HG02678 (cell line): ENCODE results near the gene PAQR8.
"Not testable (repeated sequence)": the region's sequence is repeated elsewhere in the genome, so short reads cannot be mapped to it uniquely, and the experiment has no call there.

ENCODE experiments used
- ATAC-seq: cut with Tn5 transposase; IDR thresholded peaks from one replicate; pipeline ENCODE4 v1.9.1; 2021; ENCODE audit warnings: mild to moderate bottlenecking, moderate library complexity; ENCODE audit not compliant: unreplicated experiment

Gene PAQR8

DNA sequence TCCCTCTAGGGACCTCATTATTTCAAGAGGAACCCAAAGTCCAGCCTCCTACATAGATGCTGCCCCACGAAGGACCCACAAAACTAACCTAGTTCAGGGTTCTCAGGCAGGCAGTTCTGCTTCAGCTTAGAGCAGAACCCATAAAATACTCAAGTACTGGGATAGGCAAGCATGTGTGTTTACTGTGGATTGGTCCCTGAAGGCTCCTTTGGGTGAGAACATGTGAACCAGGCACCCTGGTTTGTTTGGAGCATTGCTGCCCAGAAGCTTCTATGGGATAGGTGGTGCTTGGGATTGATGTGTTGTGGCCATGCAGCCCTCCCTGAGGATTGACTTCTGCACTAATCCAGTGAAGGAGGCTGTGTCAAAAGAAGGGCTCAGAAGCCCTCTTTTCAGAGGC is 43.3 kb downstream of the PAQR8 start:
- ATAC-seq = no peak

DNA sequence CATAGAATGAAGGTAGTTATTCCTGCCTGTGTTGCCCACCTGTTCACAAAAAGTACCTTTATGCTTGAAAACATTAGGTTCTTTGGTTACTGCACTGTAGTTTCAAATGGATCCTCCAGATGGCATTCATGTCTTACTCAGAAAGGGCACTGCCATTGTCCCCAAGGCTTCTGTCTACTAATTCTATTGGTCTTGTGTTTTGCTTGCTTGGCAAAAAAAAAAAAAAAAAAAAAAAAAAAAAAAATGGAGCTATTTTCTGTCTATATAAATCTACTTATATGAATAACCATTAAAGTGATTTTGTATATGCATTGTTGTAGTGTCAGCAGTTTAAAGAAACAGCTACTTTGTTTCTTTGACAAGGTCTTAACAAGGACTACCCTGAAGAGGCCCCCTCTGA is 45.5 kb downstream of the PAQR8 start:
- peak; percentile 65 for ATAC-seq

DNA sequence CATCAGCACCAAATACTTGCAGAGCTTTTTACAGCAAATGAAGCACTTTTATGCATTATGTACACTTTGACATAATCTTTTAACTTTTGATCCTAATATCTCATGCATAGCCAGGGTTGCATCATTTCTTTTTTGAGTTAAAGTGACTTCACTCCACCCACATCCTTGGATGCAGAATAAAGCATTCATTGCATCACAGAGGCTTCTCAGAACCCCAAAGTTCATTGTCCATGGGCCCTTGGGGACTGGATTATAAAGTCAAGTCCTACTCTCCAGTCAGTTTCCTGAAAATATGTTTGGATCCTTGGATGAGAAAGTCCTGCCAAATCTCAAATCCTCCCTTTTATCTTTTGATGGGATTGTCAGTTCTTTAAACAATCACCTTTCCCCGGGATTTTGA is 47.5 kb downstream of the PAQR8 start:
- ATAC-seq = no peak

DNA sequence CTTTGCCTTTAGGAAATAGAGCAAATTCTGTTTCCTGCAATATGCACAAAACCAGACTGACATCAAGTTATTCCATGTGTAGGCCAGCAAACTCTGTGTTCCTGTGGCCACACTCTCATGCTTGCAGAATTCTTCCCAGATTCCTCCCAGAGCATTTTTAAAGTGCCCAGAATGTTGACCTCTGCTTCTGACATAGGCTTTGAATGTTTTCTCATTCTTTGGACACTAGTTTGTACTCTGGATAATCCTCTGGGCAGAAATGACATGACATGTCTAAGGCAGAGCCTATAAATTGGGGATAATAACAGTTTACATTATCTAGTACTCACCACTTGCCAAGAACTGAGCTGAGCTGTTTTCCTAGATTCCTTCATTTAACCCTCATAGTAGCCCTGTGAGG is 49.0 kb downstream of the PAQR8 start:
- ATAC-seq = no peak

DNA sequence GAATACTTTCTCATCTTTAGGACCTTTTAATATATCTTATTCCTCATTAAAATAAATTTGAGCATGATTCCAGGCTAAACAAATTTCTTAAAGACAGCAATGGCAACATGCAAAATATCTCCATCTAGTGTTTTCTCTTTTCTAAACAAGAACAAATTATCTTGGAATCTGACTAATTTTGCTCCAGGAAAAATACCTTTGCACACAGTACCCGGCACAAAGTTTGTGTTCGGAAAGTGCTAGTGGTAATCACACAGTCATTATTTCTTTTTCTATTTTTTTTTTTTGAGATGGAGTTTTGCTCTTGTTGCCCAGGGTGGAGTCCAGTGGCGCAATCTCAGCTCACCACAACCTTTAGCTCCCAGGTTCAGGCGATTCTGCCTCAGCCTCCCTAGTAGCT is 50.0 kb downstream of the PAQR8 start:
- ATAC-seq = no peak

DNA sequence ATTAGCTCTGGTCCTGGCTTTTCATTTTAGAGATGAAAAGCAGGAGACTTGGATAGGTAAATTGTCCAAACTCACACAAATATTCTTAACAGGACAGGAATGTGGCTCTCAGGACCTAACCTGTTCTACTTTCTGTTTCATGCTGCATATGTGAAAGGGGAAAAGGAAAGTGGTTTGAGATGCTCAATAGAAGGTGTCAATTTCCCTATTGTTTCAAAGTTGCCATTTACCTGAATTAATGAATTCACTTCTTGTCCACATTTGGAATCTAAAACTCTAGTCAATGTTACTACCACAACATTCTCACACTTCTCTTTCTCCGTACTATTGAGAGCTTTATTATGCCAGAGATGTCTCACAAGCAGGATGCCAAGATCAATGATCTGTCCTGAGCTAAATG is 53.4 kb downstream of the PAQR8 start:
- ATAC-seq = no peak

DNA sequence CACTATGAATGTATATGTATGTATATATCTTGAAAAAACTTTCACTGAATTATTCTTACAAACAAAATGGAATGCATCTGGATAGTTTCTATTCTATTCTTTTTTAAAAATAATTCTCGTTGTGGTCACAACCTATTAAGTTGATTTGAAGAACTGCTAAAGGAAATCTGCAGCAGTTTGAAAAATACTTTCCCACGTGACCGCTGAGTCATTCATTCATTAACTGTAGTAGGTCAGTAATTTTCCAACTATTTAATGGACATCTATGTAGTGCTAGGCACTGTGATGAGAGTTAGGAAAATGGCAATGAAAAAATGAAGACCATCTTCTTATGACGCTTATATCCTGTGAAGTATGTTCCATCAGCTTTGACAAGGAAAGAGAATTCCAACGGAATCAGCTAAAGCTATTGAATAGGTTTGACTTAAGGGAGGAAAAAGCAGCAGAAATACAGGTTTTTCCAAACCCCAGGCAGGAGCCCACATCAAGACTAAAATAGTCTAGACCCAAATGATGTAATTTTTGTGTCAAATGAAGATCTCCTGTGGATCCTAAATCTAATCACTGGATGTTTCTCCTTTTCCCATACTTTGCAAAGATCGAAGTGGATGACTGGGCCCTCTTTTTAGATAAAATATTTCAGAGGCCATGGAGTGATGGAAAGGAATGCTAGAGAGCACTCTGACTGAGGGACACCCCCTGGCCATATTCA is 54.1 kb downstream of the PAQR8 start:
- ATAC-seq = no peak

DNA sequence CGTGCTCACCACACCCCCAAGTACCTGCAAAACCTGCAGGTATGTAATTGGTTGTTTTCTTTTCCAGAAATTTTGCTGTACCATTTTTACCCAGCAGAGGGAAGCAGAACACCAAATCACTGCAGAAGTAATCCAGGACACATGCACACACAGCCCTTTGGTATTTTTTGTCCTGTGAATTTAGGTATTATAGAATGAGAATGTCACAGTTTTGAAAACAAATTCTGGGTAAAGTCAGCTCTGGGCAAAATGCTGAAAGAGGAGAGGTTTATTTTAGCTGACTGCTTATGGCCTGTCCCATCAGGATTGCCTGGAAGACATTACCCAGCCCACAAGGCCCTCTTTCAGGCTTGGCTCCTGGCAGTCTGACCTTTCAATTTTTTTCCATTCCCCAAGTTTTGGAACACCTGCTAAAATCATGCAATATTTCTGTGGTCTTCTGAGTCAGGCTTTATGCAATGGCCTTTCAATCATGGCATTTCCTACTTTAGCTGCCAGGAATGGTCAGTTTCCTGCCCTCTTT is 54.7 kb downstream of the PAQR8 start:
- no peak for ATAC-seq

DNA sequence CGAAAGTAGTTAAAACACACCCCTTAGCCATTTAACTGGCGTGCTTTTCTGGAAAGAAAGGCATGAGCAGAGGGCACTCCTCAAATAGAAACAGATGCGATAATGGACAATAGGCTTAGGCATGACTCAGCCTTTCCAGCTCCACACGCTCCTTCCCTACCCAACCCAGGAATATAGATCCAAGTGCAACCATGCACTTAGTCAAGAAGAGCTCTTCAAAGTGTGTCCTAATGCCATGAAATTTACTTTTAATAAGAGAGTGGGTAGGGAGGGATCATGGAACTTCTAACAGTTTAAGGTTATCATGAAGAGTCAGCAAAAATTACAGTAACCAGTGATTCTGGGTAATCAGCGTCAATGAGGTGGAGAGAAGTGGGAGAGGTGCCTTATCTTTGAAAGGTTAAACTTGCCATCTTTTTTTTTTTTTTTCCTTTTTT is 55.7 kb downstream of the PAQR8 start:
- ATAC-seq = no peak

DNA sequence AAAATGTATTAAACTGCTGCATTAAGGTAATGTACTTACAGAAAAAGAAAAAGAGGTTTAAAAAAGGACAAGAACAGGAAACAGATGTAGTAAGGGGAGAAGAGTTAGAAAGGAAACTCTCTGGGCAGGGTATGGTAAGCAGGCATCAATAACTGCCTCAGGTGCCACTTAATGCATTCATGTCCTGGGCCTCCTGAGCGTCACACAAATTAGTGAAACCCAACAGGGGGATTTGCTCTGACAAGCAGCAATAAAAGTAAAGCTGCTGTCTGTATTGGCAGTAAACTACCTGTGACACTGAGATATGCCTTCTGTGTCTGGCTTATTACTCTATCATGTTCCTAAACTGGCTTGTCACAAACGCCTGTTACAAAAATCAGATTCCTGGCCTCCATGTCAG is 56.7 kb downstream of the PAQR8 start:
- no peak for ATAC-seq

DNA sequence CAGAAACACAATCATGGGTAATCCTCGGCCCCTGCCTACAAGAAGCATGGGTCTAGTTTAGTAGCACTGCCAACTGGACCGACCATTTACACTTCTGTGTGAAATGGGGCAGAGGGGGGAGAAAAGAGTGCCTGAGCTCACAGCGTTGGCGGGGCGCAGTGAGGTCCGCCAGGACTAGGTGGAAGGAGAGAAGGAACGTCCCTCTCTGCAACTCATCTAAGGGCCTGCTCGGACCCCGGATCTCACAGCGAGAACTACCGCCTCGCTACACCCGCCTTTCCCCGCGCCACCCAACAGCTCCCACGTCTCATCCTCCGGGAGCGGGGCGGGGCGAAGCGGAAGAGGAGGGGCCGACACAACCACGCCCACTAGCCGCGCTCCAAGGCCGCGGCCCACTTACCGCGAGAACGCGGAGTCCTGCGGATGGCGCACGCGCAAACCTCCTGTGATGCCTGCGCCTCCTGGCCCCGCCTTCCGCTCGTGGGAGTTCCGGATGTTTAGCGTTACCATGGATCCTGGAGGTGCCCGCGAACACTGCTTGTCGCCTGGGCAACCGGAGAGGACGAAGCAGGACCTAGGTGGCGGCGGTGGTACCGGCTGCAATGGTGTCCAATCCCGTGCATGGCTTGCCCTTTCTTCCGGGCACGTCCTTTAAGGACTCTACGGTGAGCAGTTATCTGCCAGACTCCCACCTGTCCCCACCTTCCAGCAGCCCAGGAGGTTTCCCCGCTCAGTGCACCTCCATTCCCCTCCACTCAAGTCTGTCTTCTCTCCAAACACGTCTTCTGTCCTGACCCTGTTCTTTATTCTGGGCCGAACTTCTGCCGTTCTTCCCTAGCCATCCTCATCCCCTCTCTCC is 58.1 kb downstream of the PAQR8 start, which contains the start of gene EFHC1:
Gene EFHC1, plus strand, starts transcription at position 534 of the 859 bp plus-strand sequence. Its CDS starts 69 bp downstream, at position 603.
- peak; percentile 92 for ATAC-seq

DNA sequence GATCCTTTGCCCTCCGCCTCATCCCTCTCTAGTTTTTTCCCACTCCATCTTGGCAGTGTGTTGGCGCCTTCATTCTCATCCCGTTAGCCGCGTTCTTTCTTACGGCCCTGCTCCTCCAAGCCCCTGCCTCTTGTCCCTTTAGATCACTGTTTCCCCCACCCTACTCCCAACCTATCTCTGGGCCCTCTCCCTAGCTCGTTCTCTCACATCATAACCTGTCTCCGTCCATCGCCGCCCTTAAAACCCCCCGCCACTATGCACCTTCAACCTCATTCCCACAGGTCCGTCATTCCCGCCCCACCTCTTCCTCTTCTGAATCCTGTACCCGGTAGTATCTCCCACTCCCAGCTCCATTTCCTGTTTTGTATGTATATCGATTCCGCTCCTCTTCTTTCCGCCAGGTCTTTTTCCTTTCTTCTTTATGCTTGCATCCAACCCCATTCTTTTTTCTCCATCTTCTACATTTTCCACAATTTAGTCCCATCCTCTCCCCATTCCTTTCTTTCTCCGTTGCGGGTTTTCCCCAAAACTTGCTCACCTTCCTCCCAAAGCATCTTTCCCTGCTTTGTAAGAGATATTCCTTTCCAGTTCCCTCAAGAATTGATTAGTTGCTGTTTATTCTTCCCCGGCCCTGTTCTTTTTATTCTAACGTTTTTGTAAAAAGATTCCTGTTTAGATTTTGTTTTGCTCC is 58.9 kb downstream of the PAQR8 start:
- no peak for ATAC-seq

DNA sequence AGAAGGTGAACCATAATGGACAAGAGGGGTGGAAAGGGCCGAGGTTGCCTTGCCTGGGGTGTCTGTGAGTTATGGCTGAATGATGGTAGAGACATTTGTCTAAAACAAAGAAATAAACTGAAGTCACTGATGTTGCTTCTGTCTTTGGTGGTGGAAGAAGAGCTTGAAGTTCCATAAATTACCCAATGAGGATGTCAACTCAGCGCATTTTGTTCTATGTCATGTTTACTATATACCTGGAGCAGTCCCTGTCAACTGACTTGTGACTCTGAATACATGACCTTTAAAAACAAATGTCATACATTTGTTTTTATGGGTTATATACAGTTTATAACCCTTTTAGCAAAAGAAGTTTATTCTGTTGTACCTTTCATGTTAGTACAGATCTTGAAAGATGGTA is 60.2 kb downstream of the PAQR8 start:
- ATAC-seq = no peak

DNA sequence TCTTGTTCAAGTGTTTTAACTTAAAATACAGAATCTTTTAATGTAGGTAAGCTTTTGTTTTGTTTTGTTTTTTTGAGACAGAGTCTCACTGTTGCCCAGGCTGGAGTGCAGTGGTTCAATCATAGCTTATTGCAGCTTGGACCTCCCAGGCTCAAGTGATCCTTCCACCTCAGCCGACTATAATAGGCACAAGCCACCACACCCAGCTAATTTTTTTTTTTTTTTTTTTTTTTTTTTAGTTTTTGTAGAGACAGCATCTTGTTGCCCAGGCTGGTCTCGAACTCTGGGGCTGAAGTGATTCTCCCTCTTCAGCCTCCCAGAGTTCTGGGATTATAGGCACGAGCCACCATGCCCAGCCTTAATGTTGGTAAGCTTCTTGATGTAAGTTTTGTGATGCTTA is 61.5 kb downstream of the PAQR8 start:
- ATAC-seq = no peak

DNA sequence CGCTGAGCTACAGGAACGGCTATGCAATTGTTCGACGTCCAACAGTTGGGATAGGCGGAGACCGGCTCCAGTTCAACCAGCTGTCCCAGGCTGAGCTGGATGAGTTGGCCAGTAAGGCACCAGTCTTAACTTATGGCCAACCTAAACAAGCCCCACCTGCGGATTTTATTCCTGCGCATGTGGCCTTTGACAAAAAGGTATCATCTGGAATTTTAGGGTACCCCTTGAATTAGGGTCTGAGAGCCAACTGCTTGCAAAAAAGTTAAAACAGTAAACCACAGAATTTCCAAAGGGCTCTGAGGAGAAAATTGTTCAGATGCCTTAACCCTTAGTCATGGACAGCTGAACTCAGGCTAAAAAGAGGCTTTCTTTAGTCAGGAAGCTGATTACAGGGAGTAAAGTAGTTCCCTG is 62.0 kb downstream of the PAQR8 start:
- no peak for ATAC-seq

DNA sequence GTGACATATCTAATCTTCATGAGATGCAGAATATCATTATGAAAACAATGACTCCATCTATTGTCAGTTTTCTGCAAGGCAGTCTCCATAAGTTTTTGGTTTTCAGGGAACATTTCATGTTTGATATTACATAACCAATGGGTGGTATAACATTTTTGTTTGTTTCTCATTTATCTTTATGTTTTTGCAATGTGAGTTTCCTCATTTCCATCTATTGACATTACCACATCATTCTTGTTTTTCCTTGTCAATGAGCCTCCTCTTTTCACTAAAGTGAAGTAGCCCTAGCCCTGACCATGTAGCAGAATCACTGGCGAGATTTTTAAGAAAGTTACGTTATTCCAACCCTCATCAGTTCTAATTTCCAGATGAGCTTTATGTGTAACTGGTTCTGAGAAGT is 62.6 kb downstream of the PAQR8 start:
- no peak for ATAC-seq

DNA sequence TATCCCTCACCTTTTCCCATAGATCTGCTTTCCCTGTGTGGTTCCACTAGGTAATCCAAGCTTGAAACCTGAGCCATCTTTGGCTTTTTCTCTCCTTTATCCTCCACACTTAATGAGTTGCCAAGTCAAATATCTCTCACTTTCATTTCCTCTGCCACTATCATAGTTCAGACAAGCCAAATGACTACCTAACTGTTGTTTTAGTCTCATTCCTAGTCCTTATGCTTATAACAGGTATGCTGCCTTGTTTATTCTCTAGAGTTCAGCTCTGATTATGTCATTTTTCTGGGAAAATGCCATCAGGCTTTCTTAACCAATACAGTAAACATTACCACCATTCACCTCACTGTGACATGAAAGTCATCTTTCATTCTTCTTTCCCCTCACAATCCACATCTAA is 64.7 kb downstream of the PAQR8 start:
- no peak for ATAC-seq

DNA sequence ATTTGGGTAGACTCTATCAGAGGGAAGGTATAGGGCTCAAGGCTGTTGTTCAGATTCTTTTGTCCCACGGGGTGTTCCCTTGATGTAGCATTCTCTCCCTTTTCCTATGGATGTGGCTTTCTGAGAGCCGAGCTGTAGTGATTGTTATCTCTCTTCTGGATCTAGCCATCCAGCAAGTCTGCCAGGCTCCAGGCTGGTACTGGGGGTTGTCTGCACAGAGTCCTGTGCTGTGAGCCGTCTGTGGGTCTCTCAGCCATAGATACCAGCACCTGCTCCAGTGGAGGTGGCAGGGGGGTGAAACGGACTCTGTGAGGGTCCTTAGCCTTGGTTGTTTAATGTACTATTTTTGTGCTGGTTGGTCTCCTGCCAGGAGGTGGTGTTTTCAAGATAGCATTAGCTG is 71.3 kb downstream of the PAQR8 start:
- not testable (repeated sequence) for ATAC-seq

DNA sequence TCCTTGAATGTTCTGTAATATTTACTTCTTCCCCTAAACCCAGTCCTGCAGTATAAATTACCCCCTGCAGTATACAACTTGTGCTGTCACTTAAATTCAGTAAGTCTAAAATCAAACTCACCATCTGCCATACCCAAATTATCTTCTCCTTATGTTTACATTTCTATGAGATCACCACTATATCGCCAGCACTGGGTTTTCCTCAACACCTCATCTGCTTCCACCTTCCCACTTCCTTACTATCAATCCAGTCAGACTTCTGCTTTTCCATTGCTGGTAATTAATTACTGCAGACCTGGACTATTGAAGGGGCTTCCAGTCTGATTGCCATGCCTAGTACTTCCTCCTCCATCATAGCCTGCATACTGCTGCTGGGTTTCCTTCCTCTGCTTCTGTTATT is 73.4 kb downstream of the PAQR8 start:
- ATAC-seq = no peak

DNA sequence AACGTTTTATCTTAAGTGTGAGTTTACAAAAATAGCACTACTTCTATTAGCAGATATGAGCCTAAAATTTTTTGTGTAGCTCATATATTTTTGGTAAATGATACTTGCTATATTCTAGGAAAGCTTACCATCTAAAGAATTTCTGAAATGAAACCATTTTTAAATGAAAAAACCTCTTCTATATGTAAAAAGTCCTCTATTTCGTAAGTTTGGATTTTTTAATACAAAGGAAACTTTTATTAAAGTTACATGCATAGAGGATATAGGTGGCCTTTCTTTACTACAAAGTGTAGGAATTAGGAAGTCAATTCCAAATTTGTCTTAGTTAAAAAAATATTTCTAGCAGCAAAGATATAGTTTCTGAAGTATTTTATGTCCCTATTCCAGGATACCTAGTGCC is 77.0 kb downstream of the PAQR8 start:
- ATAC-seq = no peak

DNA sequence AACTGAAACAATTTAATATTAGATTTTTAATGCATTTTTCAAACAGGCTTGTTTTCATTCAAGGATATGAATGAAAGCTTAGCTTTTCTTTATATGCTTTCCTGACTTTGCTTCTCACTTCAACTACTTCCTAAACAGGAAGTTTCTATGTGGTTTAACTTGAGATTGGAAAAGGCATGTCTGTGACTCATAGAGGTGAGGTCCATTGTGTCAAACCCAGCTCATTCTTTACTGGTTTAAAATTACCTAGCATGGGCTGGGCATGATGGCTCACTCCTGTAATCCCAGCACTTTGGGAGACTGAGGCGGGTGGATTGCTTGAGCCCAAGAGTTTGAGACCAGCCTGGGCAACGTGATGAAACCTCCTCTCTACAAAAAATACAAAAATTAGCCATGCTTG is 92.6 kb downstream of the PAQR8 start:
- no peak for ATAC-seq
